ENCODE results near the gene KIFAP3.

DNA sequence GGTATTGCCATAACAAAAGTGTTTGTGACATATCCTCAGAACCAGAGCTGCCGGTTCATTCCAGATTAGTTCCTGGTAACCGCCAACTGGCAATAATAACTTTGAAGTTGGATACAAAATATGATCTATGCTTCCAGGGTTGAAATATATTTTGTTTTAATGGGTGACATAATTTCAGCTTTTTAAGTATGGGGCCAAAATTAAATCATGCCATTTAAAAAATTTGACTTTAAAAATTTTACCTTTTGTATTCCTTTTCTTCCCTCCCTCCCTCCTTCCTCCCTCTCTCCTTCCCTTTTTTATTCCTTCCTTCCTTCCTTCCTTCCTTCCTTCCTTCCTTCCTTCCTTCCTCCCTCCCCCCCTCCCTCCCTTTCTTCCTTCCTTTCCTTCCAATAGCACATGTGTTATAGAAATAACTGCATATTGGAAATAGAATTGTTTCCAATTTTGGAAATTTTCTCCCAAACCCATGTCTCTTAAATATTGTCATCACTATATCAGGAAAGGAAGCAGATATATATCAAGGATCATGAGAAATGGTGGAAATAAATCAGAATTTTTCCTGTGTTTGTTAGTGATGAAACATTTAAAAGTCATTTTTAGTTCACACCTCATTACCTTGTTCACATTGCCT, 12.0 kb upstream of the KIFAP3 start:
- TF ChIP-seq, protein P1, sequence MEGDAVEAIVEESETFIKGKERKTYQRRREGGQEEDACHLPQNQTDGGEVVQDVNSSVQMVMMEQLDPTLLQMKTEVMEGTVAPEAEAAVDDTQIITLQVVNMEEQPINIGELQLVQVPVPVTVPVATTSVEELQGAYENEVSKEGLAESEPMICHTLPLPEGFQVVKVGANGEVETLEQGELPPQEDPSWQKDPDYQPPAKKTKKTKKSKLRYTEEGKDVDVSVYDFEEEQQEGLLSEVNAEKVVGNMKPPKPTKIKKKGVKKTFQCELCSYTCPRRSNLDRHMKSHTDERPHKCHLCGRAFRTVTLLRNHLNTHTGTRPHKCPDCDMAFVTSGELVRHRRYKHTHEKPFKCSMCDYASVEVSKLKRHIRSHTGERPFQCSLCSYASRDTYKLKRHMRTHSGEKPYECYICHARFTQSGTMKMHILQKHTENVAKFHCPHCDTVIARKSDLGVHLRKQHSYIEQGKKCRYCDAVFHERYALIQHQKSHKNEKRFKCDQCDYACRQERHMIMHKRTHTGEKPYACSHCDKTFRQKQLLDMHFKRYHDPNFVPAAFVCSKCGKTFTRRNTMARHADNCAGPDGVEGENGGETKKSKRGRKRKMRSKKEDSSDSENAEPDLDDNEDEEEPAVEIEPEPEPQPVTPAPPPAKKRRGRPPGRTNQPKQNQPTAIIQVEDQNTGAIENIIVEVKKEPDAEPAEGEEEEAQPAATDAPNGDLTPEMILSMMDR (IDR thresholded peaks at IDR 0.05; ENCODE audit: low read depth, low read length, poor library complexity, severe bottlenecking), result no peak
- TF ChIP-seq EZH2phosphoT487 (IDR thresholded peaks at IDR 0.05; ENCODE audit: borderline replicate concordance, low read length), result no peak
